Liver (tissue), 3 donors: ENCODE measurements around the gene VIPR2.
"Not testable (repeated sequence)": the region's sequence is repeated elsewhere in the genome, so short reads cannot be mapped to it uniquely, and the experiment has no call there.

Experiments
- ATF3 ChIP-seq: IDR thresholded peaks from 2 replicates; pipeline ENCODE4 v1.6.1; 2016; ENCODE audit warnings: antibody characterized with exemption
- GABPA ChIP-seq, 2 donors: IDR thresholded peaks in 1 of 2; conservative IDR thresholded peaks in 1 of 2; 2 replicates each; pipeline ENCODE4 v1.6.1; 2016; ENCODE audit warnings: antibody characterized with exemption in 2 of 2, mild to moderate bottlenecking in 1 of 2, moderate library complexity in 1 of 2
- HNF4A ChIP-seq, 2 donors: conservative IDR thresholded peaks; 2 replicates each; pipeline ENCODE4 v1.6.1; 2016; ENCODE audit warnings: antibody characterized with exemption in 2 of 2, mild to moderate bottlenecking in 2 of 2
- JUND ChIP-seq, 2 donors: IDR thresholded peaks; 2 replicates each; pipeline ENCODE4 v1.6.1; 2016; ENCODE audit warnings: antibody characterized with exemption in 2 of 2
- MAX ChIP-seq: IDR thresholded peaks from 2 replicates; pipeline ENCODE4 v1.6.1; 2016; ENCODE audit warnings: antibody characterized with exemption
- TAF1 ChIP-seq: conservative IDR thresholded peaks from 2 replicates; pipeline ENCODE4 v1.6.1; 2016; ENCODE audit warnings: antibody characterized with exemption, mild to moderate bottlenecking
- TF ChIP-seq, protein P1 (sequence below): fragments of 150-350 bp; IDR thresholded peaks from 2 replicates; pipeline ENCODE4 v1.5.1; 2017; ENCODE audit warnings: improper control_type of control experiment, low read depth, low read length; ENCODE audit not compliant: missing input control
- TF ChIP-seq, protein P2 (sequence below): IDR thresholded peaks from 2 replicates; pipeline ENCODE4 v1.6.1; 2016; ENCODE audit warnings: antibody characterized with exemption
- TF ChIP-seq, protein P3 (sequence below): IDR thresholded peaks from 2 replicates; pipeline ENCODE4 v1.6.1; 2016; ENCODE audit warnings: antibody characterized with exemption, mild to moderate bottlenecking
- donor health status: healthy.
- donor health status: healthy.

DNA sequence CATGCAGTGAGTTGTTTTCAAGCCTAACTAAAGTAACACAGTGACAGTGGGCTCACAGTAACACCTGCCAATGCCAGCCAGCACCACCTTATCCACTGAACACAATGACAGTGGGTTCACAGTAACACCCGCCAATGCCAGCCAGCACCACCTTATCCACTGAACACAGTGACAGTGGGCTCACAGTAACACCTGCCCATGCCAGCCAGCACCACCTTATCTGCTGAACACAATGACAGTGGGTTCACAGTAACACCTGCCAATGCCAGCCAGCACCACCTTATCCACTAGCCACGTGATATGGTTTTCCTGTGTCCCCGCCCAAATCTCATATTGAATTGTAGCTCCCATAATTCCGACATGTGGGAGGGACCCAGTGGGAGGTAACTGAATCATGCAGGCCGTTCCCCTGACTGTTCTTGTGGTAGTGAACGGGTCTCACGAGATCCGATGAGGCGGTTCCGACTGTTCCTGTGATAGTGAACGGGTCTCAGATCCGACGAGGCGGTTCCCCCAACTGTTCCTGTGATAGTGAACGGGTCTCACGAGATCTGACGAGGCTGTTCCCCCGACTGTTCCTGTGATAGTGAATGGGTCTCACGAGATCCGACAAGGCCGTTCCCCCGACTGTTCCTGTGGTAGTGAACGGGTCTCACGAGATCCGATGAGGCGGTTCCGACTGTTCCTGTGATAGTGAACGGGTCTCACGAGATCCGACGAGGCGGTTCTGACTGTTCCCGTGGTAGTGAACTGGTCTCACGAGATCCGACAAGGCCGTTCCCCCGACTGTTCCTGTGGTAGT is 44.2 kb downstream of the VIPR2 start:
- TF ChIP-seq, protein P1, sequence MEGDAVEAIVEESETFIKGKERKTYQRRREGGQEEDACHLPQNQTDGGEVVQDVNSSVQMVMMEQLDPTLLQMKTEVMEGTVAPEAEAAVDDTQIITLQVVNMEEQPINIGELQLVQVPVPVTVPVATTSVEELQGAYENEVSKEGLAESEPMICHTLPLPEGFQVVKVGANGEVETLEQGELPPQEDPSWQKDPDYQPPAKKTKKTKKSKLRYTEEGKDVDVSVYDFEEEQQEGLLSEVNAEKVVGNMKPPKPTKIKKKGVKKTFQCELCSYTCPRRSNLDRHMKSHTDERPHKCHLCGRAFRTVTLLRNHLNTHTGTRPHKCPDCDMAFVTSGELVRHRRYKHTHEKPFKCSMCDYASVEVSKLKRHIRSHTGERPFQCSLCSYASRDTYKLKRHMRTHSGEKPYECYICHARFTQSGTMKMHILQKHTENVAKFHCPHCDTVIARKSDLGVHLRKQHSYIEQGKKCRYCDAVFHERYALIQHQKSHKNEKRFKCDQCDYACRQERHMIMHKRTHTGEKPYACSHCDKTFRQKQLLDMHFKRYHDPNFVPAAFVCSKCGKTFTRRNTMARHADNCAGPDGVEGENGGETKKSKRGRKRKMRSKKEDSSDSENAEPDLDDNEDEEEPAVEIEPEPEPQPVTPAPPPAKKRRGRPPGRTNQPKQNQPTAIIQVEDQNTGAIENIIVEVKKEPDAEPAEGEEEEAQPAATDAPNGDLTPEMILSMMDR: not testable (repeated sequence)
- not testable (repeated sequence) for TF ChIP-seq JUND (IDR thresholded peaks at IDR 0.05); HNF4A (conservative IDR thresholded peaks at IDR 0.05); GABPA (IDR thresholded peaks at IDR 0.05 in 1 of 2, conservative IDR thresholded peaks at IDR 0.05 in 1 of 2); TAF1; ATF3; MAX
- TF ChIP-seq, protein P2, sequence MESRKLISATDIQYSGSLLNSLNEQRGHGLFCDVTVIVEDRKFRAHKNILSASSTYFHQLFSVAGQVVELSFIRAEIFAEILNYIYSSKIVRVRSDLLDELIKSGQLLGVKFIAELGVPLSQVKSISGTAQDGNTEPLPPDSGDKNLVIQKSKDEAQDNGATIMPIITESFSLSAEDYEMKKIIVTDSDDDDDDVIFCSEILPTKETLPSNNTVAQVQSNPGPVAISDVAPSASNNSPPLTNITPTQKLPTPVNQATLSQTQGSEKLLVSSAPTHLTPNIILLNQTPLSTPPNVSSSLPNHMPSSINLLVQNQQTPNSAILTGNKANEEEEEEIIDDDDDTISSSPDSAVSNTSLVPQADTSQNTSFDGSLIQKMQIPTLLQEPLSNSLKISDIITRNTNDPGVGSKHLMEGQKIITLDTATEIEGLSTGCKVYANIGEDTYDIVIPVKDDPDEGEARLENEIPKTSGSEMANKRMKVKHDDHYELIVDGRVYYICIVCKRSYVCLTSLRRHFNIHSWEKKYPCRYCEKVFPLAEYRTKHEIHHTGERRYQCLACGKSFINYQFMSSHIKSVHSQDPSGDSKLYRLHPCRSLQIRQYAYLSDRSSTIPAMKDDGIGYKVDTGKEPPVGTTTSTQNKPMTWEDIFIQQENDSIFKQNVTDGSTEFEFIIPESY: not testable (repeated sequence)
- TF ChIP-seq, protein P3, sequence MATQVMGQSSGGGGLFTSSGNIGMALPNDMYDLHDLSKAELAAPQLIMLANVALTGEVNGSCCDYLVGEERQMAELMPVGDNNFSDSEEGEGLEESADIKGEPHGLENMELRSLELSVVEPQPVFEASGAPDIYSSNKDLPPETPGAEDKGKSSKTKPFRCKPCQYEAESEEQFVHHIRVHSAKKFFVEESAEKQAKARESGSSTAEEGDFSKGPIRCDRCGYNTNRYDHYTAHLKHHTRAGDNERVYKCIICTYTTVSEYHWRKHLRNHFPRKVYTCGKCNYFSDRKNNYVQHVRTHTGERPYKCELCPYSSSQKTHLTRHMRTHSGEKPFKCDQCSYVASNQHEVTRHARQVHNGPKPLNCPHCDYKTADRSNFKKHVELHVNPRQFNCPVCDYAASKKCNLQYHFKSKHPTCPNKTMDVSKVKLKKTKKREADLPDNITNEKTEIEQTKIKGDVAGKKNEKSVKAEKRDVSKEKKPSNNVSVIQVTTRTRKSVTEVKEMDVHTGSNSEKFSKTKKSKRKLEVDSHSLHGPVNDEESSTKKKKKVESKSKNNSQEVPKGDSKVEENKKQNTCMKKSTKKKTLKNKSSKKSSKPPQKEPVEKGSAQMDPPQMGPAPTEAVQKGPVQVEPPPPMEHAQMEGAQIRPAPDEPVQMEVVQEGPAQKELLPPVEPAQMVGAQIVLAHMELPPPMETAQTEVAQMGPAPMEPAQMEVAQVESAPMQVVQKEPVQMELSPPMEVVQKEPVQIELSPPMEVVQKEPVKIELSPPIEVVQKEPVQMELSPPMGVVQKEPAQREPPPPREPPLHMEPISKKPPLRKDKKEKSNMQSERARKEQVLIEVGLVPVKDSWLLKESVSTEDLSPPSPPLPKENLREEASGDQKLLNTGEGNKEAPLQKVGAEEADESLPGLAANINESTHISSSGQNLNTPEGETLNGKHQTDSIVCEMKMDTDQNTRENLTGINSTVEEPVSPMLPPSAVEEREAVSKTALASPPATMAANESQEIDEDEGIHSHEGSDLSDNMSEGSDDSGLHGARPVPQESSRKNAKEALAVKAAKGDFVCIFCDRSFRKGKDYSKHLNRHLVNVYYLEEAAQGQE: not testable (repeated sequence)
